Medulla oblongata (tissue), 1 donor: Measurements from ENCODE around the gene MED27.
"Not testable (repeated sequence)": the region's sequence is repeated elsewhere in the genome, so short reads cannot be mapped to it uniquely, and the experiment has no call there.

Experiments
- DNase-seq: peaks from one replicate; pipeline ENCODE4 v3.0.0-alpha.2; 2015; ENCODE audit errors: extremely low spot score

Gene MED27

DNA sequence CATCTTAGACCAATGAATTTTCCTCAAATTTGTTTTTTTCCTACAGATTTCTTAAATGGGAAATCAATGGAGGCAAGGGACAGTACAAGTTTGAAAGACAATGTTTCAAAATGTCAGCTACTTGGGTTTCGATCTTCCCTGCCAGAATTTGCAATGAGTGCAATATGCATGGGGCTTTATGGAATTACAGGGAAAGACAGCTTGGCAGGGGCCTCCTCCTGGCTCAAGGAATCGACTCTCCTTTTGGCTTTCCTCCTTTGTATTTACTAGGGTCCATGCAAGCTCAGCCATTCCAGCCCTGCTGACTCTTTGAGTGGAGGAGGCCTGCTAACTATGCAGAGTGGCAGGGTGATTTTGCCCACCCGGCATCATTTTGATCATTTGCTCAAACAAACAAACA lies 63.2 kb downstream of the MED27 start:
- DNase-seq: no peak

- no peak for DNase-seq
These were observed 63.8 kb downstream of the MED27 start for GRCh38 chr9:132015866-132016265.

DNA sequence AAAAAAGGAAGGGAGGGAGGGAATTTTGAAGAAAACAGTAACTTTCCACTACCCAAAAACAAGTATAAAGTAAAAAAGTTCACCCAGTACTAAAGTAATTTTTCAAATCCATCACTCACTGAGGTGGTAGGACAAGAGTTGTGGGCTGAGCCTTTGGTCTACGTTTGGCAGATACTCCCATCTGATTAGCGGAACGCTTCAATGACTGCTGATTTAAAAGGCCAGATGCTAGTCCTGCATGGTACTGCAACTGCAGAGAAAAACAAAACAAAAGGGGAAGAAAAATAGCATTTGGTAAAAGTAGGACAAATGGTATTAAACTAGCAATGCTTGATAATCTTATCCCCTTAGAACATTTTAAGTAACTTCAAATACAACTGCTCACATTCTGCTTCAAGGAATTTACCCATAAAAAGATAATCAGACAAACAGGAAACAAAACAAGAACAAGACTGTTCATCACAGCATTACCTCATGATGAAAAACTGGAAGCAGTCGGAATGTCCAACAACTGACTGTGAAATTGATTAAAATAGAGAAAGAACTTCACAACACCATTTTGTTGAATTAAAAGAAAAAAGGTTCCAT lies 65.4 kb downstream of the MED27 start:
- no peak for DNase-seq

DNA sequence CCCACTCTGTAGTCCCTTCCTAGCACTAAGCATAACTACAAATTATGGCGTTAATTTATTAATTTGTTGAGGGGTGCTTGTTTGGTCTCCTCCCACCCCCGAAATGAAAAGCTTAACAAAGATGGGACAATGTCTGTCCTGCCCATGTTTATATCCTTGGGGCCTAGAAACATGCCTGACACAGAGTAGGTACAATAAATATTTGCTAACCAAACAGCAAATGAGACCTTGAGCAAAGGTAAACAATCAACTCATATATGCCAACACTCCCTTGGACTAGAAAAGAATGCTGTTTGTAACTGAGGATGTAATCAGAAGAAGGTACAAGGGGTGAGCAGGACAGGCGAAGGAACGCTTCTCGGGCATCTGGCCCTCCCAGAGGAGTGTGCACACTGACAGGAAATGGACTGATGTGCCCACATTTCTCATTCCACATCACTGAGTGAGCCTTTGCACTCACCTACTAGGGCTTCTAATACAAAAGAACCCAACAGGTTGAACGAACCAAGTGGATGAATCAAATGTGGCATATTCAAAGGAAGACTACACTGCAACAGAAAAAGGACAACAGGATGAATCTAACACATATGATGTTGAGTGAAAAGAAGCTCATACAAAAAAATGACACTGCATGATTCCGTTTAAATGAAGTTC lies 66.8 kb downstream of the MED27 start:
- DNase-seq: no peak

- no peak for DNase-seq
These were observed 67.8 kb downstream of the MED27 start for GRCh38 chr9:132011896-132012295.

- DNase-seq: no peak
These were observed 68.4 kb downstream of the MED27 start for GRCh38 chr9:132011309-132011708.

DNA sequence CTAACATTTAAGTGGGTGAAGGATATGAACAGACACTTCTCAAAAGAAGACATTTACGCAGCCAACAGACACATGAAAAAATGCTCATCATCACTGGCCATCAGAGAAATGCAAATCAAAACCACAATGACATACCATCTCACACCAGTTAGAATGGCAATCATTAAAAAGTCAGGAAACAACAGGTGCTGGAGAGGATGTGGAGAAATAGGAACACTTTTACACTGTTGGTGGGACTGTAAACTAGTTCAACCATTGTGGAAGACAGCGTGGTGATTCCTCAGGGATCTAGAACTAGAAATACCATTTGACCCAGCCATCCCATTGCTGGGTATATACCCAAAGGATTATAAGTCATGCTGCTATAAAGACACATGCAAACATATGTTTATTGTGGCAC lies 69.5 kb downstream of the MED27 start:
- not testable (repeated sequence) for DNase-seq

- DNase-seq: no peak
These were observed 70.5 kb downstream of the MED27 start for GRCh38 chr9:132008855-132009812.

DNA sequence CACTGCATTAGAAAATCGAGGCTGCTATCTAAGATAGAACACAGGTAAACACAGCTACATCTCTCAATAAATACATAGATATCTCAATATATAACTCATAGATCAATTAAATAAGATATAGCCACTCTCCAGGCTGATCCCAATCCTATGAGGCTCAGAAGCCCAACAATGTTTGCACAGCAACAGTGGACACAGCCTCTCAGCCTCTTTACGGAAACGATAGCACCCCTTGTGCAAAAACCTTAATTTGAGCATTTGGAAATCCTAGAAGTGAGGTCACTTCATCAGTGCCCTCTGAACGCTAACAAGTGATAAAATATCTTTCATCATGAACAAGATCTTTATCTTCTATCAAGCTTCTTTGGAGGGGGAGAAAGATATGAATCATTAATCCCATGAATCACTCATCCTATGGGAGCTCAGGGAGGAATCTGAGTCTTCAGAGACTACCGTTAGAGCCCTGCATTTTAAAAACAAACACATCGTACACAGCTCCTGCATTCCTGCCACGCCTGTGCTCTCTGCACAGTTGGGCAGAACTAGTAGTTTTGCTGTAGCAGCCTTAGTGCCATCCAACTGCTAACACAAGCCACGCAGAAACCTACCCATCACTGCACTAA lies 71.4 kb downstream of the MED27 start:
- DNase-seq: no peak

GRCh38 chr9:132007371-132008025 lies 72.2 kb downstream of the MED27 start:
- no peak for DNase-seq

GRCh38 chr9:132006677-132007370 lies 72.8 kb downstream of the MED27 start:
- DNase-seq: peak; percentile 28

DNA sequence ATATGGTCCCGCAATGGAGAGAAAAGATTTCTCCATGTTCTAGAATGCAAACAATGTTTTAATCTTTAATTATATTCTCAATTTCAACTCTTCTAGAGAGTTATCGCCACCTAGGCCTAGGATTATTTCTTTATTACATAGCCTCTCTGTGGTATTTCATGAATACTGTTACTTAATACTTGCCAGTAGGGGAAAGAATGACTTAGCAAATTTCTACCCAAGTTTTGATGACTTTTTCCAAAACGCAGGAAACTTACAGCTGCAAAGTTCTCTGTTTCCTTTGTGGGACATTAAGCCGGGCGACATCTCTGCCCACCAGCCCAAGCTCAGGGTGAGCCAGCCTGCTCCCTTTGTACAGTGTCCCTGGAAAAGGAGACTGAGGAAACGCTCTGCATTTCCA lies 73.8 kb downstream of the MED27 start:
- peak; percentile 12 for DNase-seq

DNA sequence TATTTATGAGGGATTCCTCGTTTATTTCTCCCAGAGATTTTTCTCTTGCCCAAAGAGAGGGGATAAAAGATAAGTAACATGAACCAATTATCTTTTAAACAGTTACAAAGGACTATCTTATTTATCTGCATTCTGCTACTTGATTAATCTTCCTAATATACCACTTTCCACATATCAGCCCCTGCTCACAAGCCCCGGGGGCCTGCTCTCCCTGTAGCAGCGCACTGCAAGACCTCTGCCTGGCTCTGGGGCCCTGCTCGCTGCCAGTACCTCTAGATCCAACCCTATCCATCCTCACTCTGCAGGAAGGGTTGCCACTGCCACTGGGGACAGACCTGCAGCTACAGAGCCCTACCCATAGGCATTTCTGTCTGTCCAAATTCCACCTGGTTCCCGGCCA lies 75.3 kb downstream of the MED27 start:
- DNase-seq: no peak

DNA sequence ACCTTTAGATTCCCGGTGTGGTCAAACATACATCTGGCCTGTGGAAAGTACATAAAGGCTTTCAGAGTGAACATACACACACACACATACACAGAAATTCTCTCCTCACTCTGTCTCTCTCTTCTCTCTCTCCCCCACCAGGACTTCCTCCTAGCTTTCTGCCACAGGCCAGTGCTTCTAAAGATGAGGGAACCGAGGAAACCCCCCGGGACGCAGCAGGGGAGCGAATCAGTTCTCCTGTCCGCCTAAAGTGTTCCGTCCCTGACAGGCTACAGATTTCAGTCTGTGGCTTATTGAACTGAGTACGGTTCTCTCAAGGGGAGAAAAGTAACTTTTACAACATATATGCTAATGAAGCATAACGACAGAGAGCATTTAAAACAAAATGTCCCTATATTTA lies 75.8 kb downstream of the MED27 start:
- no peak for DNase-seq

DNA sequence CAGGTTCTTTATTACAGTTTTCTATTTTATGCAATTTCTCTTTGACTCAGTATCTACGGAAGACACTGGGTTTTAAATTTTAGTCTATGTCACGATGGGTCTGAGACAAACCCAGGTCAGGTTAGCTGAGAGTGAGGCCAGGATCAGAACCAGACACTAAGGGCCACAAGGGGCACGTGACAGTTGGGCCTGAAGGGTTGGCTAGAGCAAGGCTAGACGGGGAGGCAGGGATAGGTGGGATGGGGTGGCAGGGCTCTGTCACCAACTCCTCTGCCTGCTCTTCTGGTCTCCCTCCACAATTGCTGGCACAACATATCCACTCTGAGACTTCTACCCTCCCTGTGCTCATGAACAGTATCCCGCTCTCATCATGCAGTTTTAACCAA lies 76.4 kb downstream of the MED27 start:
- no peak for DNase-seq

- DNase-seq: no peak
These were observed 76.9 kb downstream of the MED27 start for GRCh38 chr9:132002643-132003318.

- DNase-seq: no peak
These were observed 78.1 kb downstream of the MED27 start for GRCh38 chr9:132001567-132001966.

GRCh38 chr9:132000659-132001058 lies 79.0 kb downstream of the MED27 start:
- DNase-seq: no peak

GRCh38 chr9:131999692-132000551 lies 79.7 kb downstream of the MED27 start:
- DNase-seq: no peak

DNA sequence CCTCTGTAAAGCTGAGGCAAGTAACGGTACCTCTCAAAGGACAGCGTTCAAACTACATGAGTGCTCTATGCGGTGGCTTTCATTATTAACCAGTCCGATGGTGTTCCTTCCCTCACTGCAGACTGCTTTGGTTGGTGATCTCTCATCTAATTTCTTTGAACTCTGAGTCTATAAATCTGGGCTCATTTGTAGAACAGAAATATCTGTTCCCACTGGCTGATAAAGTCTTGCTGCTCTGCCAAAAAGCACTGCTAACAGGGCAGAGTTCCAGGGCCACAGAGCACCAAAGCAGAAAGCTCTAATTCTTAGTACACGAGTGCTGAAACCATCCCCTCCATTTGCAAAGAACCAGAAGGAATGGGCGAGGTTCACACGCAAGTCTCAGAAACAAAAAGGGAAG lies 81.9 kb downstream of the MED27 start:
- peak; percentile 57 for DNase-seq
